HepG2 (cell line): ENCODE data around the gene ADGRV1. TPM values are rescaled to one million over a fixed set of nuclear protein-coding genes. Genes with fewer than 3 reads are reported as not detected.

Experiments used
- KLF9 ChIP-seq: IDR thresholded peaks from 2 replicates; pipeline ENCODE4 v1.6.1; 2016; ENCODE audit warnings: low read depth
- NBN ChIP-seq: fragments of 450-650 bp; conservative IDR thresholded peaks from 2 replicates; pipeline ENCODE4 v1.6.1; 2017
- PLRG1 ChIP-seq: fragments of 450-650 bp; conservative IDR thresholded peaks from 2 replicates; pipeline ENCODE4 v1.6.1; 2016
- RBM39 ChIP-seq: fragments of 200-400 bp; formaldehyde crosslinking; IDR thresholded peaks from one replicate; pipeline ENCODE4 v1.6.1; 2018; ENCODE audit warnings: antibody characterized with exemption, mild to moderate bottlenecking, low read depth, low read length; ENCODE audit not compliant: poor library complexity, severe bottlenecking
- SMAD9 ChIP-seq: sonication (generic); formaldehyde crosslinking; IDR thresholded peaks from 2 replicates; pipeline ENCODE4 v1.5.1; 2020; ENCODE audit warnings: mild to moderate bottlenecking, missing genetic modification reagents
- ZNF530 ChIP-seq: sonication (generic); formaldehyde crosslinking; IDR thresholded peaks from 2 replicates; pipeline ENCODE4 v1.5.0; 2020; ENCODE audit warnings: low read depth, mild to moderate bottlenecking, missing genetic modification reagents
- polyA plus RNA-seq, 8 experiments: library from polyadenylated mRNA; depleted of rRNA in 3 of 8; stranded (reverse) in 7 of 8; unstranded in 1 of 8; fragments of >200 nt; fragmentation: Illumina TruSeq in 4 of 8; extraction: Trizol in 4 of 8; gene quantifications; 2 replicates each; pipeline versions ENCODE4 v1.2.1 to v1.2.3, GENCODE V29; 2011 to 2016; ENCODE audit warnings: low read depth in 4 of 8, missing spikeins in 1 of 8, mixed read lengths in 1 of 8; ENCODE audit not compliant: insufficient read depth in 1 of 8
- total RNA-seq, 5 experiments: library from RNA; depleted of rRNA; stranded (reverse); fragments of >200 nt; fragmentation: Illumina TruSeq; extraction: Trizol; gene quantifications; 2 replicates each; pipeline ENCODE4 v1.2.3, GENCODE V29; 2016; ENCODE audit warnings: low read depth in 1 of 5
- TF ChIP-seq, protein P1 (sequence below): sonication (generic); formaldehyde crosslinking; IDR thresholded peaks from 2 replicates; pipeline ENCODE4 v1.5.0; 2020; ENCODE audit warnings: mild to moderate bottlenecking, missing genetic modification reagents, borderline replicate concordance
- TF ChIP-seq, protein P2 (sequence below): sonication (generic); formaldehyde crosslinking; IDR thresholded peaks from 2 replicates; pipeline ENCODE4 v1.5.1; 2020; ENCODE audit warnings: mild to moderate bottlenecking, missing genetic modification reagents, moderate library complexity
- TF ChIP-seq, protein P3 (sequence below): sonication (generic); formaldehyde crosslinking; IDR thresholded peaks from 2 replicates; pipeline ENCODE4 v1.4.0; 2020; ENCODE audit warnings: low read depth, mild to moderate bottlenecking, missing genetic modification reagents
- TF ChIP-seq, protein P4 (sequence below): sonication (generic); formaldehyde crosslinking; IDR thresholded peaks from 2 replicates; pipeline ENCODE4 v1.4.0; 2020; ENCODE audit warnings: missing genetic modification reagents
- TF ChIP-seq, protein P5 (sequence below): sonication (generic); formaldehyde crosslinking; IDR thresholded peaks from 2 replicates; pipeline ENCODE4 v1.4.0; 2020; ENCODE audit warnings: missing genetic modification reagents, borderline replicate concordance

The ADGRV1 gene
- total and polyA plus RNA-seq, 2 of the 13 experiments (the other 11 are each of a cell fraction or from before 2014, with no cell fraction given), result 1.7 to 3.9 TPM

DNA sequence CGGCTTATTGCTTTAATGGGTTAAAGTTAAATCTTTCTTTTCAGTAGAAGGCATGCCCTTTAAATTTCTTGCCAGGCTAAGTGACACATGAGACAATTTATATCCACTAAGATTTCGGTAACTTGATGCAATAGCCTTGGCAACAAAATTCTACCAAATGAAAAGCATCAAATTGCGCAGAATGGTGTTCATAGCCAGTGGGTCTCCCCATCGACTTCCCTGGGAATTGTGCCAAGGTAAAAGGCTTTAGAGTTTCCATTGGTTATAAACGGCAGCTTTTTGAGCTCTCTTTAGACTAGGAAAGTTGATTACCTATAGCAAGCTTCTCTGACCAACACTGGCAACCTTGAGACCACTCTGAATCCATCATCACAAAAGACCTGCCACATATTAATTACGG, 466.1 kb downstream of the ADGRV1 start (continued):
- TF ChIP-seq, protein P1, sequence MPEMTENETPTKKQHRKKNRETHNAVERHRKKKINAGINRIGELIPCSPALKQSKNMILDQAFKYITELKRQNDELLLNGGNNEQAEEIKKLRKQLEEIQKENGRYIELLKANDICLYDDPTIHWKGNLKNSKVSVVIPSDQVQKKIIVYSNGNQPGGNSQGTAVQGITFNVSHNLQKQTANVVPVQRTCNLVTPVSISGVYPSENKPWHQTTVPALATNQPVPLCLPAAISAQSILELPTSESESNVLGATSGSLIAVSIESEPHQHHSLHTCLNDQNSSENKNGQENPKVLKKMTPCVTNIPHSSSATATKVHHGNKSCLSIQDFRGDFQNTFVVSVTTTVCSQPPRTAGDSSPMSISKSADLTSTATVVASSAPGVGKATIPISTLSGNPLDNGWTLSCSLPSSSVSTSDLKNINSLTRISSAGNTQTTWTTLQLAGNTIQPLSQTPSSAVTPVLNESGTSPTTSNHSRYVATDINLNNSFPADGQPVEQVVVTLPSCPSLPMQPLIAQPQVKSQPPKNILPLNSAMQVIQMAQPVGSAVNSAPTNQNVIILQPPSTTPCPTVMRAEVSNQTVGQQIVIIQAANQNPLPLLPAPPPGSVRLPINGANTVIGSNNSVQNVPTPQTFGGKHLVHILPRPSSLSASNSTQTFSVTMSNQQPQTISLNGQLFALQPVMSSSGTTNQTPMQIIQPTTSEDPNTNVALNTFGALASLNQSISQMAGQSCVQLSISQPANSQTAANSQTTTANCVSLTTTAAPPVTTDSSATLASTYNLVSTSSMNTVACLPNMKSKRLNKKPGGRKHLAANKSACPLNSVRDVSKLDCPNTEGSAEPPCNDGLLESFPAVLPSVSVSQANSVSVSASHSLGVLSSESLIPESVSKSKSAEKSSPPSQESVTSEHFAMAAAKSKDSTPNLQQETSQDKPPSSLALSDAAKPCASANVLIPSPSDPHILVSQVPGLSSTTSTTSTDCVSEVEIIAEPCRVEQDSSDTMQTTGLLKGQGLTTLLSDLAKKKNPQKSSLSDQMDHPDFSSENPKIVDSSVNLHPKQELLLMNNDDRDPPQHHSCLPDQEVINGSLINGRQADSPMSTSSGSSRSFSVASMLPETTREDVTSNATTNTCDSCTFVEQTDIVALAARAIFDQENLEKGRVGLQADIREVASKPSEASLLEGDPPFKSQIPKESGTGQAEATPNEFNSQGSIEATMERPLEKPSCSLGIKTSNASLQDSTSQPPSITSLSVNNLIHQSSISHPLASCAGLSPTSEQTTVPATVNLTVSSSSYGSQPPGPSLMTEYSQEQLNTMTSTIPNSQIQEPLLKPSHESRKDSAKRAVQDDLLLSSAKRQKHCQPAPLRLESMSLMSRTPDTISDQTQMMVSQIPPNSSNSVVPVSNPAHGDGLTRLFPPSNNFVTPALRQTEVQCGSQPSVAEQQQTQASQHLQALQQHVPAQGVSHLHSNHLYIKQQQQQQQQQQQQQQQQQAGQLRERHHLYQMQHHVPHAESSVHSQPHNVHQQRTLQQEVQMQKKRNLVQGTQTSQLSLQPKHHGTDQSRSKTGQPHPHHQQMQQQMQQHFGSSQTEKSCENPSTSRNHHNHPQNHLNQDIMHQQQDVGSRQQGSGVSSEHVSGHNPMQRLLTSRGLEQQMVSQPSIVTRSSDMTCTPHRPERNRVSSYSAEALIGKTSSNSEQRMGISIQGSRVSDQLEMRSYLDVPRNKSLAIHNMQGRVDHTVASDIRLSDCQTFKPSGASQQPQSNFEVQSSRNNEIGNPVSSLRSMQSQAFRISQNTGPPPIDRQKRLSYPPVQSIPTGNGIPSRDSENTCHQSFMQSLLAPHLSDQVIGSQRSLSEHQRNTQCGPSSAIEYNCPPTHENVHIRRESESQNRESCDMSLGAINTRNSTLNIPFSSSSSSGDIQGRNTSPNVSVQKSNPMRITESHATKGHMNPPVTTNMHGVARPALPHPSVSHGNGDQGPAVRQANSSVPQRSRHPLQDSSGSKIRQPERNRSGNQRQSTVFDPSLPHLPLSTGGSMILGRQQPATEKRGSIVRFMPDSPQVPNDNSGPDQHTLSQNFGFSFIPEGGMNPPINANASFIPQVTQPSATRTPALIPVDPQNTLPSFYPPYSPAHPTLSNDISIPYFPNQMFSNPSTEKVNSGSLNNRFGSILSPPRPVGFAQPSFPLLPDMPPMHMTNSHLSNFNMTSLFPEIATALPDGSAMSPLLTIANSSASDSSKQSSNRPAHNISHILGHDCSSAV, result no peak
- TF ChIP-seq RBM39, result no peak
- TF ChIP-seq, protein P2, sequence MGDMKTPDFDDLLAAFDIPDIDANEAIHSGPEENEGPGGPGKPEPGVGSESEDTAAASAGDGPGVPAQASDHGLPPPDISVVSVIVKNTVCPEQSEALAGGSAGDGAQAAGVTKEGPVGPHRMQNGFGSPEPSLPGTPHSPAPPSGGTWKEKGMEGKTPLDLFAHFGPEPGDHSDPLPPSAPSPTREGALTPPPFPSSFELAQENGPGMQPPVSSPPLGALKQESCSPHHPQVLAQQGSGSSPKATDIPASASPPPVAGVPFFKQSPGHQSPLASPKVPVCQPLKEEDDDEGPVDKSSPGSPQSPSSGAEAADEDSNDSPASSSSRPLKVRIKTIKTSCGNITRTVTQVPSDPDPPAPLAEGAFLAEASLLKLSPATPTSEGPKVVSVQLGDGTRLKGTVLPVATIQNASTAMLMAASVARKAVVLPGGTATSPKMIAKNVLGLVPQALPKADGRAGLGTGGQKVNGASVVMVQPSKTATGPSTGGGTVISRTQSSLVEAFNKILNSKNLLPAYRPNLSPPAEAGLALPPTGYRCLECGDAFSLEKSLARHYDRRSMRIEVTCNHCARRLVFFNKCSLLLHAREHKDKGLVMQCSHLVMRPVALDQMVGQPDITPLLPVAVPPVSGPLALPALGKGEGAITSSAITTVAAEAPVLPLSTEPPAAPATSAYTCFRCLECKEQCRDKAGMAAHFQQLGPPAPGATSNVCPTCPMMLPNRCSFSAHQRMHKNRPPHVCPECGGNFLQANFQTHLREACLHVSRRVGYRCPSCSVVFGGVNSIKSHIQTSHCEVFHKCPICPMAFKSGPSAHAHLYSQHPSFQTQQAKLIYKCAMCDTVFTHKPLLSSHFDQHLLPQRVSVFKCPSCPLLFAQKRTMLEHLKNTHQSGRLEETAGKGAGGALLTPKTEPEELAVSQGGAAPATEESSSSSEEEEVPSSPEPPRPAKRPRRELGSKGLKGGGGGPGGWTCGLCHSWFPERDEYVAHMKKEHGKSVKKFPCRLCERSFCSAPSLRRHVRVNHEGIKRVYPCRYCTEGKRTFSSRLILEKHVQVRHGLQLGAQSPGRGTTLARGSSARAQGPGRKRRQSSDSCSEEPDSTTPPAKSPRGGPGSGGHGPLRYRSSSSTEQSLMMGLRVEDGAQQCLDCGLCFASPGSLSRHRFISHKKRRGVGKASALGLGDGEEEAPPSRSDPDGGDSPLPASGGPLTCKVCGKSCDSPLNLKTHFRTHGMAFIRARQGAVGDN (CRISPR knock-in tag), result no peak
- no peak for TF ChIP-seq PLRG1
- no peak for TF ChIP-seq KLF9 (CRISPR knock-in tag)
- TF ChIP-seq, protein P3, sequence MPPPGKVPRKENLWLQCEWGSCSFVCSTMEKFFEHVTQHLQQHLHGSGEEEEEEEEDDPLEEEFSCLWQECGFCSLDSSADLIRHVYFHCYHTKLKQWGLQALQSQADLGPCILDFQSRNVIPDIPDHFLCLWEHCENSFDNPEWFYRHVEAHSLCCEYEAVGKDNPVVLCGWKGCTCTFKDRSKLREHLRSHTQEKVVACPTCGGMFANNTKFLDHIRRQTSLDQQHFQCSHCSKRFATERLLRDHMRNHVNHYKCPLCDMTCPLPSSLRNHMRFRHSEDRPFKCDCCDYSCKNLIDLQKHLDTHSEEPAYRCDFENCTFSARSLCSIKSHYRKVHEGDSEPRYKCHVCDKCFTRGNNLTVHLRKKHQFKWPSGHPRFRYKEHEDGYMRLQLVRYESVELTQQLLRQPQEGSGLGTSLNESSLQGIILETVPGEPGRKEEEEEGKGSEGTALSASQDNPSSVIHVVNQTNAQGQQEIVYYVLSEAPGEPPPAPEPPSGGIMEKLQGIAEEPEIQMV (CRISPR knock-in tag), result no peak
- TF ChIP-seq, protein P4, sequence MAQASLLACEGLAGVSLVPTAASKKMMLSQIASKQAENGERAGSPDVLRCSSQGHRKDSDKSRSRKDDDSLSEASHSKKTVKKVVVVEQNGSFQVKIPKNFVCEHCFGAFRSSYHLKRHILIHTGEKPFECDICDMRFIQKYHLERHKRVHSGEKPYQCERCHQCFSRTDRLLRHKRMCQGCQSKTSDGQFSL (CRISPR knock-in tag), result no peak
- no peak for TF ChIP-seq ZNF530
- TF ChIP-seq, protein P5, sequence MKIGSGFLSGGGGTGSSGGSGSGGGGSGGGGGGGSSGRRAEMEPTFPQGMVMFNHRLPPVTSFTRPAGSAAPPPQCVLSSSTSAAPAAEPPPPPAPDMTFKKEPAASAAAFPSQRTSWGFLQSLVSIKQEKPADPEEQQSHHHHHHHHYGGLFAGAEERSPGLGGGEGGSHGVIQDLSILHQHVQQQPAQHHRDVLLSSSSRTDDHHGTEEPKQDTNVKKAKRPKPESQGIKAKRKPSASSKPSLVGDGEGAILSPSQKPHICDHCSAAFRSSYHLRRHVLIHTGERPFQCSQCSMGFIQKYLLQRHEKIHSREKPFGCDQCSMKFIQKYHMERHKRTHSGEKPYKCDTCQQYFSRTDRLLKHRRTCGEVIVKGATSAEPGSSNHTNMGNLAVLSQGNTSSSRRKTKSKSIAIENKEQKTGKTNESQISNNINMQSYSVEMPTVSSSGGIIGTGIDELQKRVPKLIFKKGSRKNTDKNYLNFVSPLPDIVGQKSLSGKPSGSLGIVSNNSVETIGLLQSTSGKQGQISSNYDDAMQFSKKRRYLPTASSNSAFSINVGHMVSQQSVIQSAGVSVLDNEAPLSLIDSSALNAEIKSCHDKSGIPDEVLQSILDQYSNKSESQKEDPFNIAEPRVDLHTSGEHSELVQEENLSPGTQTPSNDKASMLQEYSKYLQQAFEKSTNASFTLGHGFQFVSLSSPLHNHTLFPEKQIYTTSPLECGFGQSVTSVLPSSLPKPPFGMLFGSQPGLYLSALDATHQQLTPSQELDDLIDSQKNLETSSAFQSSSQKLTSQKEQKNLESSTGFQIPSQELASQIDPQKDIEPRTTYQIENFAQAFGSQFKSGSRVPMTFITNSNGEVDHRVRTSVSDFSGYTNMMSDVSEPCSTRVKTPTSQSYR (CRISPR knock-in tag), result no peak
- TF ChIP-seq NBN, result no peak
- TF ChIP-seq SMAD9 (CRISPR knock-in tag), result no peak
